HPDE6-E6E7 (cell line): ENCODE data around the gene ZNF341.

ENCODE experiments used
- DNase-seq: peaks from one replicate; pipeline ENCODE4 v3.0.0; 2011; ENCODE audit warnings: missing footprints; ENCODE audit errors: extremely low spot score

ZNF341 gene

GRCh38 chr20:33824852-33825251, 93.1 kb downstream of the ZNF341 start:
- no peak for DNase-seq

- no peak for DNase-seq
Measured at GRCh38 chr20:33825340-33826269, 93.8 kb downstream of the ZNF341 start.

GRCh38 chr20:33826270-33826897, 94.6 kb downstream of the ZNF341 start:
- no peak for DNase-seq

GRCh38 chr20:33827109-33827508, 95.3 kb downstream of the ZNF341 start:
- DNase-seq = no peak

GRCh38 chr20:33827634-33828325, 96.0 kb downstream of the ZNF341 start:
- no peak for DNase-seq

- DNase-seq = no peak
Measured at GRCh38 chr20:33828326-33828844, 96.6 kb downstream of the ZNF341 start.

GRCh38 chr20:33828967-33829560, 97.3 kb downstream of the ZNF341 start:
- DNase-seq = no peak

GRCh38 chr20:33829636-33830035, 97.8 kb downstream of the ZNF341 start:
- no peak for DNase-seq

GRCh38 chr20:33830371-33830770, 98.6 kb downstream of the ZNF341 start:
- DNase-seq = no peak

GRCh38 chr20:33832103-33832804, 100.5 kb downstream of the ZNF341 start:
- no peak for DNase-seq

GRCh38 chr20:33833333-33833732, 101.5 kb downstream of the ZNF341 start:
- no peak for DNase-seq

GRCh38 chr20:33835615-33836172, 103.9 kb downstream of the ZNF341 start:
- no peak for DNase-seq

- DNase-seq = no peak
Measured at GRCh38 chr20:33836277-33836676, 104.5 kb downstream of the ZNF341 start.

GRCh38 chr20:33837096-33837830, 105.5 kb downstream of the ZNF341 start:
- DNase-seq = no peak

- peak; percentile 48 for DNase-seq
Measured at GRCh38 chr20:33838035-33838864, 106.5 kb downstream of the ZNF341 start.

GRCh38 chr20:33839591-33839990, 107.8 kb downstream of the ZNF341 start:
- no peak for DNase-seq

- DNase-seq = no peak
Measured at GRCh38 chr20:33840160-33840559, 108.4 kb downstream of the ZNF341 start.

- DNase-seq = no peak
Measured at GRCh38 chr20:33840759-33841435, 109.1 kb downstream of the ZNF341 start.

GRCh38 chr20:33841436-33841799, 109.6 kb downstream of the ZNF341 start:
- no peak for DNase-seq
